Mucosa of gallbladder (tissue), 1 donor: ENCODE measurements around the gene TOMT. TPM values are rescaled to one million over a fixed set of nuclear protein-coding genes. Genes with fewer than 3 reads are reported as not detected.

Source experiments
- total RNA-seq: library from RNA; stranded (reverse); gene quantifications from one replicate; pipeline ENCODE4 v1.2.1, GENCODE V29; 2021
- donor health status: DM: no; HTN: no; CAD: no.

The TOMT gene
- total RNA-seq, 1 donor from 2014 or later = not detected

Other genes starting within 250 kb of the TOMT start
- gene DEFB131B, start 227.5 kb upstream of the TOMT start, total RNA-seq = not detected
- 11.6 TPM for gene XNDC1N, start 177.3 kb upstream of the TOMT start, total RNA-seq
- 38.7 TPM for gene RNF121, start 176.9 kb upstream of the TOMT start, total RNA-seq
- 10.6 TPM for gene IL18BP, start 107.0 kb upstream of the TOMT start, total RNA-seq
- gene NUMA1, start 25.4 kb upstream of the TOMT start, total RNA-seq = 261 TPM
- gene LRRC51, start 25.1 kb upstream of the TOMT start, total RNA-seq = 12.9 TPM
- gene LAMTOR1, start 2.6 kb upstream of the TOMT start, total RNA-seq = 81.7 TPM
- 33.3 TPM for gene ANAPC15, start 6.8 kb downstream of the TOMT start, total RNA-seq
- gene FOLR3, start 29.8 kb downstream of the TOMT start, total RNA-seq = 0.26 TPM
- gene FOLR1, start 86.2 kb downstream of the TOMT start, total RNA-seq = 7.0 TPM
- gene FOLR2, start 110.9 kb downstream of the TOMT start, total RNA-seq = 18.9 TPM
- gene INPPL1, start 118.8 kb downstream of the TOMT start, total RNA-seq = 225 TPM
- gene PHOX2A, start 138.3 kb downstream of the TOMT start, total RNA-seq = 0.14 TPM